Measurements from ENCODE around the gene FLNA. TPM values are rescaled to one million over a fixed set of nuclear protein-coding genes. Genes with fewer than 3 reads are reported as not detected.

FLNA gene
- total and polyA plus RNA-seq, 10 of the 15 experiments (the other 5 are each of a cell fraction or from before 2014, with no cell fraction given) = 5.1 to 643 (median 171) TPM

- TF ChIP-seq HSF1 (IDR thresholded peaks at IDR 0.05; ENCODE audit: low read depth, low read length) (no peak), CHD4 (IDR thresholded peaks at IDR 0.05) (no peak), SIN3A (IDR thresholded peaks at IDR 0.05; ENCODE audit: low read depth, low read length) (no peak), SRF (IDR thresholded peaks at IDR 0.05; ENCODE audit: low read depth in 2 of 2, low read length in 2 of 2) (peak; percentile 84 to 92), ZNF384 (IDR thresholded peaks at IDR 0.05; ENCODE audit: borderline replicate concordance, low read depth, low read length) (no peak), BRCA1 (IDR thresholded peaks at IDR 0.05; ENCODE audit: low read depth, low read length) (no peak), TCF7 (IDR thresholded peaks at IDR 0.05; ENCODE audit: borderline replicate concordance) (no peak), CBX3 (IDR thresholded peaks at IDR 0.05; ENCODE audit: borderline replicate concordance, low read depth) (no peak), ZNF592 (IDR thresholded peaks at IDR 0.05) (no peak), CBFB (IDR thresholded peaks at IDR 0.05; ENCODE audit: low read depth) (no peak), BHLHE40 (IDR thresholded peaks at IDR 0.05; ENCODE audit: borderline replicate concordance in 1 of 2, low read depth in 2 of 2, low read length in 1 of 2) (0 out of 4 replicates have a peak, but pooled peaks of 1 of the 2 experiments have one; percentile 11), E4F1 (IDR thresholded peaks at IDR 0.05; ENCODE audit: borderline replicate concordance, partially characterized antibody) (no peak), RBBP5 (conservative IDR thresholded peaks at IDR 0.05) (no peak), MXI1 (IDR thresholded peaks at IDR 0.05; ENCODE audit: low read depth, low read length) (peak; percentile 53; the same call in 1 of the 2 replicates), SUZ12 (IDR thresholded peaks at IDR 0.05; ENCODE audit: unreplicated experiment) (no peak), DPF2 (IDR thresholded peaks at IDR 0.05) (no peak), ELK1 (IDR thresholded peaks at IDR 0.05; ENCODE audit: low read depth, low read length) (peak; percentile 78; the same call in 1 of the 2 replicates), WRNIP1 (IDR thresholded peaks at IDR 0.05; ENCODE audit: borderline replicate concordance, low read depth, low read length) (no peak), RAD51 (IDR thresholded peaks at IDR 0.05) (peak; percentile 68; the same call in 1 of the 2 replicates), JUND (IDR thresholded peaks at IDR 0.05; ENCODE audit: low read depth, low read length) (no peak), RAD21 (IDR thresholded peaks at IDR 0.05; ENCODE audit: insufficient read depth, low read depth, low read length) (no peak)
Observed at GRCh38 chrX:154372612-154373022, 1.8 kb downstream of the FLNA start (continued).

Measured in GM12878 (cell line).